ENCODE results near the gene WIPF1.

WIPF1 gene

GRCh38 chr2:174599310-174599921 is 1.8 kb upstream of the WIPF1 start:
- Histone ChIP-seq H3K9me3 (ENCODE audit: severe bottlenecking) (no peaks in the 10 kb centered on the region), H3K27ac (no peak overlapping the region), H3K27me3 (ENCODE audit: insufficient read depth, low read depth, severe bottlenecking) (no peaks in the 10 kb centered on the region), H3K4me3 (ENCODE audit: low read depth, low read length) (no peak overlapping the region), H3K36me3 (no peaks in the 10 kb centered on the region)
- DNase-seq, result no peak
- no peak for TF ChIP-seq CTCF (IDR thresholded peaks at IDR 0.05; ENCODE audit: low read depth, low read length)

GRCh38 chr2:174597009-174597344 is 627 bp downstream of the WIPF1 start:
- no peaks in the 10 kb centered on the region for H3K36me3 ChIP-seq
- no peak overlapping the region for H3K27ac ChIP-seq
- TF ChIP-seq CTCF (IDR thresholded peaks at IDR 0.05; ENCODE audit: low read depth, low read length), result no peak

GRCh38 chr2:174595891-174596397 is 1.7 kb downstream of the WIPF1 start:
- no peaks in the 10 kb centered on the region for H3K27me3 ChIP-seq (ENCODE audit: insufficient read depth, low read depth, severe bottlenecking)
- no peak overlapping the region for H3K4me3 ChIP-seq (ENCODE audit: low read depth, low read length)
- H3K36me3 ChIP-seq, result no peaks in the 10 kb centered on the region
- H3K27ac ChIP-seq, result no peak overlapping the region
- H3K9me3 ChIP-seq (ENCODE audit: severe bottlenecking), result no peaks in the 10 kb centered on the region
- DNase-seq, result no peak
- TF ChIP-seq CTCF (IDR thresholded peaks at IDR 0.05; ENCODE audit: low read depth, low read length), result no peak

More at GRCh38 chr2:174597009-174597344, 627 bp downstream of the WIPF1 start:
- Histone ChIP-seq H3K4me3 (ENCODE audit: low read depth, low read length) (no peak overlapping the region), H3K9me3 (ENCODE audit: severe bottlenecking) (no peaks in the 10 kb centered on the region), H3K27me3 (ENCODE audit: insufficient read depth, low read depth, severe bottlenecking) (no peaks in the 10 kb centered on the region)
- no peak for DNase-seq

GRCh38 chr2:174595116-174595809 is 2.3 kb downstream of the WIPF1 start:
- no peak for TF ChIP-seq CTCF (IDR thresholded peaks at IDR 0.05; ENCODE audit: low read depth, low read length)
- DNase-seq, result no peak
- no peak overlapping the region for H3K27ac ChIP-seq
- H3K27me3 ChIP-seq (ENCODE audit: insufficient read depth, low read depth, severe bottlenecking), result no peaks in the 10 kb centered on the region
- no peak overlapping the region for H3K4me3 ChIP-seq (ENCODE audit: low read depth, low read length)
- H3K36me3 ChIP-seq, result no peaks in the 10 kb centered on the region
- no peaks in the 10 kb centered on the region for H3K9me3 ChIP-seq (ENCODE audit: severe bottlenecking)

GRCh38 chr2:174594456-174594855 is 3.1 kb downstream of the WIPF1 start:
- Histone ChIP-seq H3K9me3 (ENCODE audit: severe bottlenecking) (no peaks in the 10 kb centered on the region), H3K4me3 (ENCODE audit: low read depth, low read length) (no peak overlapping the region), H3K27me3 (ENCODE audit: insufficient read depth, low read depth, severe bottlenecking) (no peaks in the 10 kb centered on the region), H3K36me3 (no peaks in the 10 kb centered on the region), H3K27ac (no peak overlapping the region)
- DNase-seq, result no peak
- no peak for TF ChIP-seq CTCF (IDR thresholded peaks at IDR 0.05; ENCODE audit: low read depth, low read length)
